Measurements from ENCODE around the gene HSCB. TPM values are rescaled to one million over a fixed set of nuclear protein-coding genes. Genes with fewer than 3 reads are reported as not detected.

Gene HSCB
- total RNA-seq, 1 donor from 2014 or later: 16.7 TPM

DNA sequence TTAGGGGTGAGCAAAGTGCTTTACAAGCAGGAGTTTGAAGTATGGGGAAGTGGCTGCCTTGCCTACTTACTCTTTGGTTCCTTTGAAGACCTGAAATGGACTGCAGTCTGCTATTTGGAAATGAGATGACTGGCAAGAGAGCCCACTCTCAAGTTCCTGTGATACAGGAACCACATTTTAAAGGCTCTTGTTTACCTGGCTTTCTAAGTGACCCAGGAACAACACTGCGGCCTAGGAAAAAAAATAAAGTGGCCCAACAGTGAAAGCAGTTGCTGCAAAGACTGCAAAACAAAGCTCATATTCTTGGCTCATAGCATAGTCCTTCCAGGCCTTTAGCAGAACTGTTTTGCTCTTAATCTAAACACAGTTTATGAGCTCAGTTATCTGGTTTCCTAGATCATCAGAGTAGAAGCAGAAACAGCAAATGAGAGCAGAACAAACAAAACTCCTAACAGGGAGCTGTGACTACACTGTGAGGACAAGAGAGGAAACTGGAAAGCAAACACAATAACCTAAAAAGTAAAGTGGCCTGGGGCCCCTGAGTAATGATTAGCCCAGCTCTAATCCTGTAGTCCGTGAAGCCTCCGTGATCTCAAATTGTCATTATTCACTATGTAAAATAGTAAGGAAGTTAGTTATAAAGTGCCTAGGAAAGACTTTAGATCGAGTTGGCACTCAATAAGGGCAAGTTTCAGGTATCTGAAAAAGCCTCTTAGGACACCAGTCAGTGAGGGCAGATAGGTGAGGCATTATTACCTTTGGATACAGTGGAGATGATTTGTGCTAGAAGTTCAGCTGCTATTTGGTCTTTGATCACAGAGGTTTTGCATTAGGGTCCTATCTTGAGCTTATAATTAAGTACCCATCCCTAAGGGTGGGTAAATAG lies 42.2 kb downstream of the HSCB start:
- H3K27me3 ChIP-seq (ENCODE audit: control insufficient read depth in 3 of 3, insufficient read depth in 3 of 3, low read length in 3 of 3): no peaks in the 10 kb centered on the region
- peaks cover 19 to 57% (median 43%) of the 10 kb centered on the region in 3 donors for H3K36me3 ChIP-seq (ENCODE audit: control insufficient read depth in 3 of 3, insufficient read depth in 3 of 3, low read length in 3 of 3)
- no peaks in the 10 kb centered on the region for H3K9me3 ChIP-seq (ENCODE audit: control insufficient read depth in 3 of 3, low read length in 3 of 3)
- no peak overlapping the region for H3K4me3 ChIP-seq (ENCODE audit: low read length in 3 of 3)
- peaks cover 0 to 9% (median 3%) of the 10 kb centered on the region in 3 donors for H3K4me1 ChIP-seq (ENCODE audit: control insufficient read depth in 3 of 3, insufficient read depth in 3 of 3, low read length in 3 of 3)
- H3K27ac ChIP-seq (ENCODE audit: low read depth, low read length): no peak overlapping the region
- H3K9ac ChIP-seq (ENCODE audit: low read depth in 1 of 3, low read length in 3 of 3): no peak overlapping the region

DNA sequence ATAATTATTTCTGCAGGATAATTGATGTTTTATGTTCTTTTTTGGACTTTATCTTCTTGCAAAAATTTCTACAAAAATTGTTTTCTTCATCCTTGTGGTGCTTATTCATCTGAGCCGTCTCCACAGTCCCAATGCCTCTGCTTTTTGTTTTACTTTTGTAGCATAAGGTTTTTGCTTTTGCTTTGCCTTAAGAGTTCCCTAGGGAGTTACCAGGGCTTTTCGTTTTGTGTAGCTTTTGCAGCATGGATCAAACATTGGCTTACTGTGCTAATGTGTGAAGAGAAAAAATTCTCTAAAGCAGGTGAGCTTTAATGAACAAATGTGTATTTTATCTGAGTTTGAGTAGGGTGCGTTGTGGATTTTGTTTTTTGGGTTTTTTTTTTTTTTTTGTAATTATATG lies 46.8 kb downstream of the HSCB start:
- no peak overlapping the region for H3K4me3 ChIP-seq (ENCODE audit: low read length in 3 of 3)
- no peak overlapping the region for H3K27ac ChIP-seq (ENCODE audit: low read depth, low read length)
- H3K9ac ChIP-seq (ENCODE audit: low read depth in 1 of 3, low read length in 3 of 3): no peak overlapping the region
- no peaks in the 10 kb centered on the region for H3K27me3 ChIP-seq (ENCODE audit: control insufficient read depth in 3 of 3, insufficient read depth in 3 of 3, low read length in 3 of 3)
- H3K4me1 ChIP-seq (ENCODE audit: control insufficient read depth in 3 of 3, insufficient read depth in 3 of 3, low read length in 3 of 3): no peaks in the 10 kb centered on the region
- H3K36me3 ChIP-seq (ENCODE audit: control insufficient read depth in 3 of 3, insufficient read depth in 3 of 3, low read length in 3 of 3): peaks cover 19 to 49% (median 36%) of the 10 kb centered on the region in 3 donors
- no peaks in the 10 kb centered on the region for H3K9me3 ChIP-seq (ENCODE audit: control insufficient read depth in 3 of 3, low read length in 3 of 3)

GRCh38 chr22:28791124-28791523 lies 49.3 kb downstream of the HSCB start:
- Histone ChIP-seq H3K36me3 (ENCODE audit: control insufficient read depth in 3 of 3, insufficient read depth in 3 of 3, low read length in 3 of 3) (peaks cover 18 to 49% (median 36%) of the 10 kb centered on the region in 3 donors), H3K9me3 (ENCODE audit: control insufficient read depth in 3 of 3, low read length in 3 of 3) (no peaks in the 10 kb centered on the region), H3K4me3 (ENCODE audit: low read length in 3 of 3) (no peak overlapping the region), H3K4me1 (ENCODE audit: control insufficient read depth in 3 of 3, insufficient read depth in 3 of 3, low read length in 3 of 3) (no peaks in the 10 kb centered on the region), H3K9ac (ENCODE audit: low read depth in 1 of 3, low read length in 3 of 3) (no peak overlapping the region), H3K27me3 (ENCODE audit: control insufficient read depth in 3 of 3, insufficient read depth in 3 of 3, low read length in 3 of 3) (no peaks in the 10 kb centered on the region), H3K27ac (ENCODE audit: low read depth, low read length) (no peak overlapping the region)

DNA sequence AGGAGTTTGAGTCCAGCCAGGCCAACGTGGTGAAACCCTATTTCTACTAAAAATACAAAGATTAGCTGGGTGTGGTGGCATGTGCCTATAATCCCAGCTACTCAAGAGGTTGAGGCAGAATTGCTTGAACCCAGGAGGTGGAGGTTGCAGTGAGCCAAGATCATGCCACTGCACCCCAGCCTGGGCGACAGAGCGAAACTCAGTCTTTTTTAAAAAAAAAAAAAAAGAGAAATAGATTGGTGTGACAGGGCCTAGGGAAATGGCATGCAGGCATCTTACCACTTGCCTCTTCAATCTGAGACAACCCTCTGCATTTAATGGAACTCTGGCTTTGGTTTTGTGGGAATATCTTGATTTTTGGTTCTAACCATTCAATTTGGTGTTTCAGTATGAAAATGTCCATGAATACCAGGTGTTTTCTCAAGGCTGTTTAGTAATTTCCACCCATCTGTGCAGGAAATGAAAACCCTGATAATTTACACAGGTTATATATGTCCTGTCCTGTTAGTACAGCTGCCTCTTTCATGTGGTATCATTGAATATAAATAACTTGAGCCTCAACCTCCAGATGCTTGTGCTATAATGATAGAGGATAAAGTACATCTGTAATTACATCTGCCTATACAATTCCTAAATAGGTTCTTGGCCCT lies 50.1 kb downstream of the HSCB start:
- Histone ChIP-seq H3K4me1 (ENCODE audit: control insufficient read depth in 3 of 3, insufficient read depth in 3 of 3, low read length in 3 of 3) (peaks cover 0 to 4% (median 0%) of the 10 kb centered on the region in 3 donors), H3K27ac (ENCODE audit: low read depth, low read length) (no peak overlapping the region), H3K9ac (ENCODE audit: low read depth in 1 of 3, low read length in 3 of 3) (no peak overlapping the region), H3K27me3 (ENCODE audit: control insufficient read depth in 3 of 3, insufficient read depth in 3 of 3, low read length in 3 of 3) (no peaks in the 10 kb centered on the region), H3K9me3 (ENCODE audit: control insufficient read depth in 3 of 3, low read length in 3 of 3) (no peaks in the 10 kb centered on the region), H3K4me3 (ENCODE audit: low read length in 3 of 3) (no peak overlapping the region), H3K36me3 (ENCODE audit: control insufficient read depth in 3 of 3, insufficient read depth in 3 of 3, low read length in 3 of 3) (peaks cover 20 to 50% (median 36%) of the 10 kb centered on the region in 3 donors)

DNA sequence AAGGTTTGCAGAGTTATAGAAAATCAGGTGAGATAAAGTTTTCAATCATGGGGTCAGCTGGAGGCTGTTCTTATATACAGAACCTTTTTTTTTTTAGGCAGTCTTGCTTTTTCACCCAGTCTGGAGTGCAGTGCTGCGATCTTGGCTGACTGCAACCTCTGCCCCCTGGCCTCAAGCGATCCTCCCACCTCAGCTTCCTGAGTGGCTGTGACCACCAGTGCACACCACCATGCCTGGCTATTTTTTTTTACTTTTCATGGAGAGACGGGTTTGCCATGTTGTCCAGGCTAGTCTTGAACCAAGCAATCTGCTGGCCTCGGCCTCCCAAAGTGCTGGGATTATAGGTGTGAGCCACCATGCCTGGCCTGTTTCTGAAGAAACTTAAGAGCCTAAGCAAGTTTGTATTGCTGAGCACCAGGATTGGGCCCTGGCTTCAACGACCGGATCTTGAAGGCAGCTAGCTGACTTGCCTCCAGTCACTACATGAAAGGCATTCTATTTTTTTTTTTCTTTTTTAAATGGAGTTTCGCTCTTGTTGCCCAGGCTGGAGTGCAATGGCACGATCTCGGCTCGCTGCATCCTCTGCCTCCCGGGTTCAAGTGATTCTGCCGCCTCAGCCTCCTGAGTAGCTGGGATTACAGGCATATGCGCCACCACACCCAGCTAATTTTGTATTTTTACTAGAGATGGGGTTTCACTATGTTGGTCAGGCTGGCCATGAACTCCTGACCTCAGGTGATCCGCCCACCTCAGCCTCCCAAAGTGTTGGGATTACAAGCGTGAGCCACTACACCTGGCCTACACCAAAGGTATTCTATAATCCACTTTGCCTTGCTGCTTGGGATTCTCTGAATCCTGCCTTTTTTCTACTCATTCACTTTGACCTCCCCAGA lies 50.9 kb downstream of the HSCB start:
- peaks cover 22 to 51% (median 36%) of the 10 kb centered on the region in 3 donors for H3K36me3 ChIP-seq (ENCODE audit: control insufficient read depth in 3 of 3, insufficient read depth in 3 of 3, low read length in 3 of 3)
- no peak overlapping the region for H3K27ac ChIP-seq (ENCODE audit: low read depth, low read length)

GRCh38 chr22:28793976-28794584 lies 52.2 kb downstream of the HSCB start:
- no peak overlapping the region for H3K27ac ChIP-seq (ENCODE audit: low read depth, low read length)
- H3K9me3 ChIP-seq (ENCODE audit: control insufficient read depth in 3 of 3, low read length in 3 of 3): no peaks in the 10 kb centered on the region
- no peak overlapping the region for H3K4me3 ChIP-seq (ENCODE audit: low read length in 3 of 3)
- no peaks in the 10 kb centered on the region for H3K27me3 ChIP-seq (ENCODE audit: control insufficient read depth in 3 of 3, insufficient read depth in 3 of 3, low read length in 3 of 3)
- no peak overlapping the region for H3K9ac ChIP-seq (ENCODE audit: low read depth in 1 of 3, low read length in 3 of 3)
- H3K36me3 ChIP-seq (ENCODE audit: control insufficient read depth in 3 of 3, insufficient read depth in 3 of 3, low read length in 3 of 3): peaks cover 22 to 44% (median 33%) of the 10 kb centered on the region in 3 donors
- peaks cover 4 to 11% (median 7%) of the 10 kb centered on the region in 3 donors for H3K4me1 ChIP-seq (ENCODE audit: control insufficient read depth in 3 of 3, insufficient read depth in 3 of 3, low read length in 3 of 3)

More for the DNA sequence above, 50.9 kb downstream of the HSCB start:
- Histone ChIP-seq H3K4me1 (ENCODE audit: control insufficient read depth in 3 of 3, insufficient read depth in 3 of 3, low read length in 3 of 3) (peaks cover 0 to 4% (median 0%) of the 10 kb centered on the region in 3 donors), H3K27me3 (ENCODE audit: control insufficient read depth in 3 of 3, insufficient read depth in 3 of 3, low read length in 3 of 3) (no peaks in the 10 kb centered on the region), H3K9me3 (ENCODE audit: control insufficient read depth in 3 of 3, low read length in 3 of 3) (no peaks in the 10 kb centered on the region), H3K9ac (ENCODE audit: low read depth in 1 of 3, low read length in 3 of 3) (no peak overlapping the region), H3K4me3 (ENCODE audit: low read length in 3 of 3) (no peak overlapping the region)

- no peak overlapping the region for H3K4me3 ChIP-seq (ENCODE audit: low read length in 3 of 3)
- H3K9ac ChIP-seq (ENCODE audit: low read depth in 1 of 3, low read length in 3 of 3): no peak overlapping the region
- H3K27ac ChIP-seq (ENCODE audit: low read depth, low read length): no peak overlapping the region
- no peaks in the 10 kb centered on the region for H3K9me3 ChIP-seq (ENCODE audit: control insufficient read depth in 3 of 3, low read length in 3 of 3)
- H3K27me3 ChIP-seq (ENCODE audit: control insufficient read depth in 3 of 3, insufficient read depth in 3 of 3, low read length in 3 of 3): no peaks in the 10 kb centered on the region
- H3K36me3 ChIP-seq (ENCODE audit: control insufficient read depth in 3 of 3, insufficient read depth in 3 of 3, low read length in 3 of 3): peaks cover 22 to 37% (median 33%) of the 10 kb centered on the region in 3 donors
- peaks cover 4 to 14% (median 11%) of the 10 kb centered on the region in 3 donors for H3K4me1 ChIP-seq (ENCODE audit: control insufficient read depth in 3 of 3, insufficient read depth in 3 of 3, low read length in 3 of 3)
These were observed 53.3 kb downstream of the HSCB start for GRCh38 chr22:28795071-28795693.

- Histone ChIP-seq H3K4me1 (ENCODE audit: control insufficient read depth in 3 of 3, insufficient read depth in 3 of 3, low read length in 3 of 3) (peaks cover 4 to 14% (median 11%) of the 10 kb centered on the region in 3 donors), H3K27ac (ENCODE audit: low read depth, low read length) (no peak overlapping the region), H3K36me3 (ENCODE audit: control insufficient read depth in 3 of 3, insufficient read depth in 3 of 3, low read length in 3 of 3) (peaks cover 22 to 37% (median 33%) of the 10 kb centered on the region in 3 donors), H3K27me3 (ENCODE audit: control insufficient read depth in 3 of 3, insufficient read depth in 3 of 3, low read length in 3 of 3) (no peaks in the 10 kb centered on the region), H3K9ac (ENCODE audit: low read depth in 1 of 3, low read length in 3 of 3) (no peak overlapping the region), H3K9me3 (ENCODE audit: control insufficient read depth in 3 of 3, low read length in 3 of 3) (no peaks in the 10 kb centered on the region), H3K4me3 (ENCODE audit: low read length in 3 of 3) (no peak overlapping the region)
These were observed 54.4 kb downstream of the HSCB start for GRCh38 chr22:28795932-28796856.

Data from skeletal muscle tissue (tissue), 4 donors.